Bronchial epithelial cell (primary cell): ENCODE data around the gene GABRR2. TPM values are rescaled to one million over a fixed set of nuclear protein-coding genes. Genes with fewer than 3 reads are reported as not detected.

ENCODE experiments used
- DNase-seq: peaks from one replicate; pipeline ENCODE4 v3.0.0-alpha.2; 2010; ENCODE audit warnings: low read depth
- FAIRE-seq: peaks from 2 replicates; lab custom pipeline; 2011; peaks lifted over from hg19 to GRCh38; lab: Jason Lieb, UNC
- H3K27me3 ChIP-seq: 2 replicates; pipeline ENCODE4 v1.5.1; 2011; ENCODE audit warnings: low read length; ENCODE audit not compliant: control insufficient read depth, insufficient read depth
- H3K36me3 ChIP-seq: 2 replicates; pipeline ENCODE4 v1.5.1; 2011; ENCODE audit warnings: low read length; ENCODE audit not compliant: control insufficient read depth, insufficient read depth
- H3K4me3 ChIP-seq: 2 replicates; pipeline ENCODE4 v1.5.1; 2011; ENCODE audit warnings: mild to moderate bottlenecking, low read depth, low read length, control low read depth
- CTCF ChIP-seq: IDR thresholded peaks from 2 replicates; pipeline ENCODE4 v1.5.1; 2011; ENCODE audit warnings: mild to moderate bottlenecking, moderate library complexity, low read length, control low read depth, inconsistent platforms; ENCODE audit not compliant: insufficient read depth, severe bottlenecking
- total RNA-seq: library from RNA; depleted of rRNA; stranded (reverse); fragments of >200 nt; gene quantifications from 2 replicates; pipeline ENCODE4 v1.2.1, GENCODE V29; 2014

Gene GABRR2
- total RNA-seq, 1 donor from 2014 or later = under 0.01 TPM

- Histone ChIP-seq H3K27me3 (peaks cover 1% of the 10 kb centered on the region), H3K4me3 (no peak overlapping the region), H3K36me3 (no peaks in the 10 kb centered on the region)
- FAIRE-seq (no peak), DNase-seq (no peak)
- TF ChIP-seq CTCF = no peak
Observed at GRCh38 chr6:89209457-89209856, 105.6 kb downstream of the GABRR2 start.

- Histone ChIP-seq H3K4me3 (no peak overlapping the region), H3K27me3 (peaks cover 1% of the 10 kb centered on the region), H3K36me3 (no peaks in the 10 kb centered on the region)
- DNase-seq (no peak), FAIRE-seq (peak; percentile 68)
- TF ChIP-seq CTCF = no peak
Observed at GRCh38 chr6:89208551-89208950, 106.5 kb downstream of the GABRR2 start.

Other genes starting within 250 kb of the GABRR2 start
- gene PNRC1, start 234.5 kb downstream of the GABRR2 start, total RNA-seq = 21.1 and 32.8 TPM in 2 replicates
- gene SRSF12, start 197.2 kb downstream of the GABRR2 start, total RNA-seq = under 0.01 and 0.38 TPM in 2 replicates
- 6.1 and 7.1 TPM in 2 replicates for gene PM20D2, start 169.2 kb downstream of the GABRR2 start, total RNA-seq
- gene GABRR1, start 97.9 kb downstream of the GABRR2 start, total RNA-seq = not detected in 2 replicates
- gene UBE2J1, start 37.4 kb upstream of the GABRR2 start, total RNA-seq = 20.5 and 28.4 TPM in 2 replicates
- 3.4 and 5.5 TPM in 2 replicates for gene RRAGD, start 97.0 kb upstream of the GABRR2 start, total RNA-seq
- 6.1 and 9.5 TPM in 2 replicates for gene ANKRD6, start 117.9 kb upstream of the GABRR2 start, total RNA-seq